Measurements from ENCODE around the gene PRCC. TPM values are rescaled to one million over a fixed set of nuclear protein-coding genes. Genes with fewer than 3 reads are reported as not detected.
A peak's percentile ranks its signal among the peaks of the same experiment; 100 is the strongest.

The PRCC gene
- total RNA-seq, 2 donors from 2014 or later: 22.9 to 34.5 TPM

- no peak for ATAC-seq (ENCODE audit: insufficient number of reproducible peaks, low FRiP score, low read depth)
- TF ChIP-seq CTCF (IDR thresholded peaks at IDR 0.05): no peak
- H3K36me3 ChIP-seq: no peaks in the 10 kb centered on the region
- peaks cover 15 to 33% of the 10 kb centered on the region in 2 donors for H3K4me1 ChIP-seq (ENCODE audit: control insufficient read depth in 1 of 2, low read depth in 2 of 2)
- H3K27me3 ChIP-seq (replicated peaks; ENCODE audit: insufficient read depth): no peaks in the 10 kb centered on the region
- DNase-seq (ENCODE audit: low spot score): no peak
- no peaks in the 10 kb centered on the region for H3K9me3 ChIP-seq
- H3K4me3 ChIP-seq: no peak overlapping the region
- H3K27ac ChIP-seq: no peak overlapping the region
Measured at GRCh38 chr1:156765666-156766065, 1.7 kb upstream of the PRCC start.

GRCh38 chr1:156766298-156767100 lies 836 bp upstream of the PRCC start:
- no peak for TF ChIP-seq CTCF (IDR thresholded peaks at IDR 0.05)
- Histone ChIP-seq H3K4me1 (ENCODE audit: control insufficient read depth in 1 of 2, low read depth in 2 of 2) (peaks cover 17 to 41% of the 10 kb centered on the region in 2 donors), H3K9me3 (no peaks in the 10 kb centered on the region), H3K27ac (peak overlapping the region; percentile 69 to 81), H3K27me3 (replicated peaks; ENCODE audit: insufficient read depth) (no peaks in the 10 kb centered on the region), H3K4me3 (peak overlapping the region; percentile 93), H3K36me3 (no peaks in the 10 kb centered on the region)
- DNase-seq (ENCODE audit: low spot score) (no peak), ATAC-seq (ENCODE audit: insufficient number of reproducible peaks, low FRiP score, low read depth) (no peak)

GRCh38 chr1:156767879-156768604 lies 707 bp downstream of the PRCC start:
- H3K9me3 ChIP-seq: no peaks in the 10 kb centered on the region
- no peak for TF ChIP-seq CTCF (IDR thresholded peaks at IDR 0.05)
- H3K27me3 ChIP-seq (replicated peaks; ENCODE audit: insufficient read depth): no peaks in the 10 kb centered on the region
- H3K27ac ChIP-seq: peak overlapping the region; percentile 89 to 94
- ATAC-seq (ENCODE audit: insufficient number of reproducible peaks, low FRiP score, low read depth) (no peak), DNase-seq (ENCODE audit: low spot score) (no peak)
- peak overlapping the region; percentile 93 for H3K4me3 ChIP-seq
- H3K36me3 ChIP-seq: no peaks in the 10 kb centered on the region
- peaks cover 17 to 50% of the 10 kb centered on the region in 2 donors for H3K4me1 ChIP-seq (ENCODE audit: control insufficient read depth in 1 of 2, low read depth in 2 of 2)

GRCh38 chr1:156768610-156769295 lies 1.4 kb downstream of the PRCC start:
- Histone ChIP-seq H3K4me3 (peak overlapping the region; percentile 93), H3K9me3 (no peaks in the 10 kb centered on the region), H3K36me3 (no peaks in the 10 kb centered on the region), H3K27ac (no peak overlapping the region), H3K4me1 (ENCODE audit: control insufficient read depth in 1 of 2, low read depth in 2 of 2) (peaks cover 17 to 57% of the 10 kb centered on the region in 2 donors), H3K27me3 (replicated peaks; ENCODE audit: insufficient read depth) (no peaks in the 10 kb centered on the region)
- no peak for TF ChIP-seq CTCF (IDR thresholded peaks at IDR 0.05)
- ATAC-seq (ENCODE audit: insufficient number of reproducible peaks, low FRiP score, low read depth) (no peak), DNase-seq (ENCODE audit: low spot score) (no peak)

GRCh38 chr1:156772222-156772621 lies 4.9 kb downstream of the PRCC start:
- peak; percentile 20 for TF ChIP-seq CTCF (IDR thresholded peaks at IDR 0.05)
- Histone ChIP-seq H3K4me3 (no peak overlapping the region), H3K9me3 (no peaks in the 10 kb centered on the region)

More at GRCh38 chr1:156772222-156772621, 4.9 kb downstream of the PRCC start:
- DNase-seq (ENCODE audit: low spot score) (no peak), ATAC-seq (ENCODE audit: insufficient number of reproducible peaks, low FRiP score, low read depth) (no peak)
- H3K36me3 ChIP-seq: no peaks in the 10 kb centered on the region
- H3K27me3 ChIP-seq (replicated peaks; ENCODE audit: insufficient read depth): no peaks in the 10 kb centered on the region
- H3K27ac ChIP-seq: no peak overlapping the region
- peaks cover 12 to 63% of the 10 kb centered on the region in 2 donors for H3K4me1 ChIP-seq (ENCODE audit: control insufficient read depth in 1 of 2, low read depth in 2 of 2)
